Measurements from ENCODE around the gene RXFP3. TPM values are rescaled to one million over a fixed set of nuclear protein-coding genes. Genes with fewer than 3 reads are reported as not detected.

Gene RXFP3
- total RNA-seq, 1 experiment from 2014 or later, result not detected

DNA sequence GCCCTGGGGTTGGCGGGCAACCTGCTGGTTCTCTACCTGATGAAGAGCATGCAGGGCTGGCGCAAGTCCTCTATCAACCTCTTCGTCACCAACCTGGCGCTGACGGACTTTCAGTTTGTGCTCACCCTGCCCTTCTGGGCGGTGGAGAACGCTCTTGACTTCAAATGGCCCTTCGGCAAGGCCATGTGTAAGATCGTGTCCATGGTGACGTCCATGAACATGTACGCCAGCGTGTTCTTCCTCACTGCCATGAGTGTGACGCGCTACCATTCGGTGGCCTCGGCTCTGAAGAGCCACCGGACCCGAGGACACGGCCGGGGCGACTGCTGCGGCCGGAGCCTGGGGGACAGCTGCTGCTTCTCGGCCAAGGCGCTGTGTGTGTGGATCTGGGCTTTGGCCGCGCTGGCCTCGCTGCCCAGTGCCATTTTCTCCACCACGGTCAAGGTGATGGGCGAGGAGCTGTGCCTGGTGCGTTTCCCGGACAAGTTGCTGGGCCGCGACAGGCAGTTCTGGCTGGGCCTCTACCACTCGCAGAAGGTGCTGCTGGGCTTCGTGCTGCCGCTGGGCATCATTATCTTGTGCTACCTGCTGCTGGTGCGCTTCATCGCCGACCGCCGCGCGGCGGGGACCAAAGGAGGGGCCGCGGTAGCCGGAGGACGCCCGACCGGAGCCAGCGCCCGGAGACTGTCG, 976 bp downstream of the RXFP3 start:
- no peak for DNase-seq (ENCODE audit: low spot score)

DNA sequence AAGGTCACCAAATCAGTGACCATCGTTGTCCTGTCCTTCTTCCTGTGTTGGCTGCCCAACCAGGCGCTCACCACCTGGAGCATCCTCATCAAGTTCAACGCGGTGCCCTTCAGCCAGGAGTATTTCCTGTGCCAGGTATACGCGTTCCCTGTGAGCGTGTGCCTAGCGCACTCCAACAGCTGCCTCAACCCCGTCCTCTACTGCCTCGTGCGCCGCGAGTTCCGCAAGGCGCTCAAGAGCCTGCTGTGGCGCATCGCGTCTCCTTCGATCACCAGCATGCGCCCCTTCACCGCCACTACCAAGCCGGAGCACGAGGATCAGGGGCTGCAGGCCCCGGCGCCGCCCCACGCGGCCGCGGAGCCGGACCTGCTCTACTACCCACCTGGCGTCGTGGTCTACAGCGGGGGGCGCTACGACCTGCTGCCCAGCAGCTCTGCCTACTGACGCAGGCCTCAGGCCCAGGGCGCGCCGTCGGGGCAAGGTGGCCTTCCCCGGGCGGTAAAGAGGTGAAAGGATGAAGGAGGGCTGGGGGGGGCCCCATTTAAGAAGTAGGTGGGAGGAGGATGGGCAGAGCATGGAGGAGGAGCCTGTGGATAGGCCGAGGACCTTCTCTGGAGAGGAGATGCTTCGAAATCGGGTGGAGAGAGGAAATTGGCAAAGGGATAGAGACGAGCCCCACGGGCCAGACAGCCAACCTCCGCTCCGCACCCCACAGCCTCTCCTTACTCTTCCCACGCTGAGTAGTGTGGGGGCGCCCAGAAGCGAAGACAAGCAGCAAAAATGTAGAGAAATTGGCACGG, 1.7 kb downstream of the RXFP3 start:
- no peaks in the 10 kb centered on the region for H3K4me1 ChIP-seq (ENCODE audit: insufficient read depth, low read length, poor library complexity, severe bottlenecking)
- no peak overlapping the region for H3K4me3 ChIP-seq (ENCODE audit: low read depth, low read length, poor library complexity, severe bottlenecking)
- no peak for DNase-seq (ENCODE audit: low spot score)
- no peaks in the 10 kb centered on the region for H3K36me3 ChIP-seq (ENCODE audit: insufficient read depth, low read length, poor library complexity, severe bottlenecking)
- no peak overlapping the region for H3K27ac ChIP-seq (ENCODE audit: low read depth, low read length, poor library complexity, severe bottlenecking)
- H3K27me3 ChIP-seq (replicated peaks; ENCODE audit: insufficient read depth, low read depth, low read length, poor library complexity), result peaks cover 77% of the 10 kb centered on the region
- POLR2A ChIA-PET (ENCODE audit: low non-redundant PET), result no interaction called here
- CTCF ChIA-PET, result no interaction called here
- BruUV-seq (replicated peaks), result no TSS peak
- TF ChIP-seq, protein P1, sequence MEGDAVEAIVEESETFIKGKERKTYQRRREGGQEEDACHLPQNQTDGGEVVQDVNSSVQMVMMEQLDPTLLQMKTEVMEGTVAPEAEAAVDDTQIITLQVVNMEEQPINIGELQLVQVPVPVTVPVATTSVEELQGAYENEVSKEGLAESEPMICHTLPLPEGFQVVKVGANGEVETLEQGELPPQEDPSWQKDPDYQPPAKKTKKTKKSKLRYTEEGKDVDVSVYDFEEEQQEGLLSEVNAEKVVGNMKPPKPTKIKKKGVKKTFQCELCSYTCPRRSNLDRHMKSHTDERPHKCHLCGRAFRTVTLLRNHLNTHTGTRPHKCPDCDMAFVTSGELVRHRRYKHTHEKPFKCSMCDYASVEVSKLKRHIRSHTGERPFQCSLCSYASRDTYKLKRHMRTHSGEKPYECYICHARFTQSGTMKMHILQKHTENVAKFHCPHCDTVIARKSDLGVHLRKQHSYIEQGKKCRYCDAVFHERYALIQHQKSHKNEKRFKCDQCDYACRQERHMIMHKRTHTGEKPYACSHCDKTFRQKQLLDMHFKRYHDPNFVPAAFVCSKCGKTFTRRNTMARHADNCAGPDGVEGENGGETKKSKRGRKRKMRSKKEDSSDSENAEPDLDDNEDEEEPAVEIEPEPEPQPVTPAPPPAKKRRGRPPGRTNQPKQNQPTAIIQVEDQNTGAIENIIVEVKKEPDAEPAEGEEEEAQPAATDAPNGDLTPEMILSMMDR (conservative IDR thresholded peaks at IDR 0.05; ENCODE audit: low read depth, low read length), result no peak
- no peak for TF ChIP-seq EZH2 (IDR thresholded peaks at IDR 0.05; ENCODE audit: borderline replicate concordance, low read depth, low read length, poor library complexity, severe bottlenecking)
- intact Hi-C loops (cut with micrococcal nuclease; ENCODE audit: unreplicated experiment), result no loop called here
- no peaks in the 10 kb centered on the region for H3K9me3 ChIP-seq (ENCODE audit: low read depth, low read length, poor library complexity, severe bottlenecking)

More for the DNA sequence above, 976 bp downstream of the RXFP3 start:
- Histone ChIP-seq H3K27ac (ENCODE audit: low read depth, low read length, poor library complexity, severe bottlenecking) (no peak overlapping the region), H3K27me3 (replicated peaks; ENCODE audit: insufficient read depth, low read depth, low read length, poor library complexity) (peaks cover 69% of the 10 kb centered on the region), H3K36me3 (ENCODE audit: insufficient read depth, low read length, poor library complexity, severe bottlenecking) (no peaks in the 10 kb centered on the region), H3K4me1 (ENCODE audit: insufficient read depth, low read length, poor library complexity, severe bottlenecking) (no peaks in the 10 kb centered on the region), H3K9me3 (ENCODE audit: low read depth, low read length, poor library complexity, severe bottlenecking) (no peaks in the 10 kb centered on the region), H3K4me3 (ENCODE audit: low read depth, low read length, poor library complexity, severe bottlenecking) (no peak overlapping the region)
- BruUV-seq (replicated peaks), result no TSS peak
- intact Hi-C loops (cut with micrococcal nuclease; ENCODE audit: unreplicated experiment), result no loop called here
- TF ChIP-seq, protein P1 (conservative IDR thresholded peaks at IDR 0.05; ENCODE audit: low read depth, low read length), result no peak
- TF ChIP-seq EZH2 (IDR thresholded peaks at IDR 0.05; ENCODE audit: borderline replicate concordance, low read depth, low read length, poor library complexity, severe bottlenecking), result no peak
- POLR2A ChIA-PET (ENCODE audit: low non-redundant PET), result no interaction called here
- CTCF ChIA-PET, result no interaction called here

DNA sequence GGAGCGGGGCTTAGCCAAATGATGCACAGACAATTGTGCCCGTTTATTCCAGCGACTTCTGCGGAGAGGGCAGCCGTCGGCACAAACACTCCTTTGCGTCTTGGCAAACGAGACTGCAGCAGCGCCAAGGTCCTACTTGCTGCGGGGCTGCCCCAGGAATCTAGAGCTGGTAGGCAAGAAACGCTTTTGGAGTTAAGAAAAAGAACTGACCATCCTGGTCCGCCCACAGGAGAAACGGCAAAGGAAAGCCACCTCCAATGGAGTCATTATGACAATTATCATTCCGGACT, 2.3 kb downstream of the RXFP3 start:
- no peaks in the 10 kb centered on the region for H3K36me3 ChIP-seq (ENCODE audit: insufficient read depth, low read length, poor library complexity, severe bottlenecking)
- no peaks in the 10 kb centered on the region for H3K4me1 ChIP-seq (ENCODE audit: insufficient read depth, low read length, poor library complexity, severe bottlenecking)
- H3K9me3 ChIP-seq (ENCODE audit: low read depth, low read length, poor library complexity, severe bottlenecking), result no peaks in the 10 kb centered on the region
- no TSS peak for BruUV-seq (replicated peaks)
- ChIA-PET CTCF (no interaction called here), POLR2A (ENCODE audit: low non-redundant PET) (no interaction called here)
- H3K27me3 ChIP-seq (replicated peaks; ENCODE audit: insufficient read depth, low read depth, low read length, poor library complexity), result peaks cover 80% of the 10 kb centered on the region
- no peak overlapping the region for H3K4me3 ChIP-seq (ENCODE audit: low read depth, low read length, poor library complexity, severe bottlenecking)
- TF ChIP-seq, protein P1 (conservative IDR thresholded peaks at IDR 0.05; ENCODE audit: low read depth, low read length), result no peak
- TF ChIP-seq EZH2 (IDR thresholded peaks at IDR 0.05; ENCODE audit: borderline replicate concordance, low read depth, low read length, poor library complexity, severe bottlenecking), result no peak
- no peak for DNase-seq (ENCODE audit: low spot score)
- H3K27ac ChIP-seq (ENCODE audit: low read depth, low read length, poor library complexity, severe bottlenecking), result no peak overlapping the region
- intact Hi-C loops (cut with micrococcal nuclease; ENCODE audit: unreplicated experiment), result no loop called here

Data from A673 (cell line).